ENCODE data around the gene HEXB. TPM values are rescaled to one million over a fixed set of nuclear protein-coding genes. Genes with fewer than 3 reads are reported as not detected.

The HEXB gene
- total RNA-seq, 1 experiment from 2014 or later = 56.3 TPM

GRCh38 chr5:74636552-74636951 lies 48.5 kb upstream of the HEXB start:
- no CpG with 5 or more reads among the region's 4 CpGs for WGBS (ENCODE audit: extremely low coverage, insufficient read length, low lambda C conversion rate)
- H3K79me2 ChIP-seq (ENCODE audit: insufficient read depth, low read length) = peaks cover 5% of the 10 kb centered on the region; the same call in 1 of the 2 replicates
- H3K56ac ChIP-seq (ENCODE audit: insufficient read length, low read depth, low read length) = no peak overlapping the region
- no peak overlapping the region for H2BK20ac ChIP-seq (ENCODE audit: low read depth, low read length, poor library complexity, severe bottlenecking)
- H4K8ac ChIP-seq (replicated peaks; ENCODE audit: insufficient read length, low read depth, low read length) = no peak overlapping the region
- H3K14ac ChIP-seq (ENCODE audit: insufficient read depth, low read length) = no peak overlapping the region
- H3K27me3 Mint-ChIP-seq (ENCODE audit: low read depth) = peaks cover 35% of the 10 kb centered on the region
- no peak overlapping the region for H3K18ac ChIP-seq (ENCODE audit: insufficient read length, low read depth, low read length)
- H3K23ac ChIP-seq (ENCODE audit: insufficient read length, low read depth, low read length) = no peak overlapping the region
- H3K4me2 ChIP-seq (ENCODE audit: insufficient read depth, insufficient read length, low read length) = no peak overlapping the region
- no peak overlapping the region for H2AFZ ChIP-seq (ENCODE audit: low read length)
- H3K4ac ChIP-seq (ENCODE audit: low read depth, low read length) = no peak overlapping the region
- H4K20me1 ChIP-seq (ENCODE audit: control insufficient read depth, insufficient read depth, insufficient read length) = no peaks in the 10 kb centered on the region
- peaks cover 19% of the 10 kb centered on the region for H3K23me2 ChIP-seq (ENCODE audit: insufficient read length, low read depth, low read length, poor library complexity, severe bottlenecking)
- no peak overlapping the region for H4K5ac ChIP-seq (ENCODE audit: insufficient read length, low read depth, low read length)
- no peaks in the 10 kb centered on the region for H3K79me1 ChIP-seq (ENCODE audit: insufficient read depth, low read depth, low read length, poor library complexity, severe bottlenecking)
- DNase-seq = no peak
- H2BK120ac ChIP-seq (ENCODE audit: low read depth, low read length, poor library complexity, severe bottlenecking) = no peak overlapping the region
- no peak overlapping the region for H4K91ac ChIP-seq (ENCODE audit: insufficient read length, low read depth, low read length)
- no peak overlapping the region for H2BK15ac ChIP-seq (ENCODE audit: low read depth, low read length)
- no peak overlapping the region for H3K27ac ChIP-seq (ENCODE audit: insufficient read length, low read depth, low read length)
- H3K4me1 ChIP-seq (ENCODE audit: insufficient read depth, low read length) = peaks cover under 1% of the 10 kb centered on the region; the same call in 1 of the 2 replicates
- H3T11ph ChIP-seq (ENCODE audit: low read length) = no peak overlapping the region
- no peaks in the 10 kb centered on the region for H3K9me3 ChIP-seq (ENCODE audit: control insufficient read depth, low read depth, low read length)
- H3K36me3 Mint-ChIP-seq (ENCODE audit: insufficient read depth in 1 of 3, low read depth in 3 of 3) = peaks cover 18 to 31% (median 30%) of the 10 kb centered on the region in 3 experiments
- no peak for TF ChIP-seq CTCF (conservative IDR thresholded peaks at IDR 0.05)
- peaks cover 23 to 27% of the 10 kb centered on the region in 2 experiments for H3K4me1 Mint-ChIP-seq
- H3K4me3 Mint-ChIP-seq = no peak overlapping the region
- no peaks in the 10 kb centered on the region; the same call in 1 of the 2 replicates for H3K27me3 ChIP-seq (ENCODE audit: insufficient read depth, low read length)
- H2AK5ac ChIP-seq (ENCODE audit: insufficient read length, low read length) = no peak overlapping the region
- H2BK5ac ChIP-seq (ENCODE audit: insufficient read length, low read length) = no peak overlapping the region
- H3K27ac Mint-ChIP-seq = no peak overlapping the region
- no peaks in the 10 kb centered on the region for H3K9me3 Mint-ChIP-seq
- no peak overlapping the region for H2BK12ac ChIP-seq (ENCODE audit: insufficient read length, low read depth, low read length)
- H3K9ac ChIP-seq (ENCODE audit: extremely low read depth, insufficient read length, low read length) = no peak overlapping the region

Measured in H9 (cell line).